Measurements from ENCODE around the gene AKAP6. TPM values are rescaled to one million over a fixed set of nuclear protein-coding genes. Genes with fewer than 3 reads are reported as not detected.

Gene AKAP6
- total RNA-seq, 1 donor from 2014 or later = 8.5 TPM

- no peak overlapping the region for H3K4me3 Mint-ChIP-seq
- H3K36me3 Mint-ChIP-seq = no peaks in the 10 kb centered on the region
- no peak overlapping the region for H3K27ac Mint-ChIP-seq
- H3K9me3 Mint-ChIP-seq = no peaks in the 10 kb centered on the region
- no peak for TF ChIP-seq CTCF (IDR thresholded peaks at IDR 0.05; ENCODE audit: unreplicated experiment)
- no peak for DNase-seq (ENCODE audit: low spot score in 2 of 2, unreplicated experiment in 2 of 2)
- H3K4me1 Mint-ChIP-seq = no peaks in the 10 kb centered on the region
- H3K27me3 Mint-ChIP-seq (ENCODE audit: low read depth) = no peaks in the 10 kb centered on the region
These were observed 106.3 kb downstream of the AKAP6 start for GRCh38 chr14:32435411-32435810.

- no peak for DNase-seq (ENCODE audit: low spot score in 2 of 2, unreplicated experiment in 2 of 2)
- no peaks in the 10 kb centered on the region for H3K36me3 Mint-ChIP-seq
- H3K4me3 Mint-ChIP-seq = no peak overlapping the region
- no peak overlapping the region for H3K27ac Mint-ChIP-seq
- H3K27me3 Mint-ChIP-seq (ENCODE audit: low read depth) = no peaks in the 10 kb centered on the region
- no peaks in the 10 kb centered on the region for H3K4me1 Mint-ChIP-seq
- no peaks in the 10 kb centered on the region for H3K9me3 Mint-ChIP-seq
- no peak for TF ChIP-seq CTCF (IDR thresholded peaks at IDR 0.05; ENCODE audit: unreplicated experiment)
These were observed 107.9 kb downstream of the AKAP6 start for GRCh38 chr14:32436993-32437392.

GRCh38 chr14:32438517-32438916, 109.4 kb downstream of the AKAP6 start:
- no peak for DNase-seq (ENCODE audit: low spot score in 2 of 2, unreplicated experiment in 2 of 2)
- Mint-ChIP-seq H3K4me3 (no peak overlapping the region), H3K4me1 (no peaks in the 10 kb centered on the region), H3K9me3 (no peaks in the 10 kb centered on the region), H3K27me3 (ENCODE audit: low read depth) (no peaks in the 10 kb centered on the region), H3K36me3 (no peaks in the 10 kb centered on the region), H3K27ac (no peak overlapping the region)
- TF ChIP-seq CTCF (IDR thresholded peaks at IDR 0.05; ENCODE audit: unreplicated experiment) = no peak

- no peaks in the 10 kb centered on the region for H3K4me1 Mint-ChIP-seq
- H3K9me3 Mint-ChIP-seq = no peaks in the 10 kb centered on the region
- H3K4me3 Mint-ChIP-seq = no peak overlapping the region
- no peaks in the 10 kb centered on the region for H3K27me3 Mint-ChIP-seq (ENCODE audit: low read depth)
- no peak for TF ChIP-seq CTCF (IDR thresholded peaks at IDR 0.05; ENCODE audit: unreplicated experiment)
- H3K36me3 Mint-ChIP-seq = no peaks in the 10 kb centered on the region
- H3K27ac Mint-ChIP-seq = no peak overlapping the region
- DNase-seq (ENCODE audit: low spot score in 2 of 2, unreplicated experiment in 2 of 2) = no peak
These were observed 115.0 kb downstream of the AKAP6 start for GRCh38 chr14:32443890-32444661.

- no peaks in the 10 kb centered on the region for H3K9me3 Mint-ChIP-seq
- H3K36me3 Mint-ChIP-seq = no peaks in the 10 kb centered on the region
- TF ChIP-seq CTCF (IDR thresholded peaks at IDR 0.05; ENCODE audit: unreplicated experiment) = no peak
- DNase-seq (ENCODE audit: low spot score in 2 of 2, unreplicated experiment in 2 of 2) = no peak
- no peaks in the 10 kb centered on the region for H3K27me3 Mint-ChIP-seq (ENCODE audit: low read depth)
- H3K4me1 Mint-ChIP-seq = peaks cover 2% of the 10 kb centered on the region
- H3K27ac Mint-ChIP-seq = no peak overlapping the region
- no peak overlapping the region for H3K4me3 Mint-ChIP-seq
These were observed 118.3 kb downstream of the AKAP6 start for GRCh38 chr14:32447371-32447770.

Measured in mesothelial cell of epicardium (in vitro differentiated cells).